ENCODE results near the gene LPO.
A peak's percentile ranks its signal among the peaks of the same experiment; 100 is the strongest.

DNA sequence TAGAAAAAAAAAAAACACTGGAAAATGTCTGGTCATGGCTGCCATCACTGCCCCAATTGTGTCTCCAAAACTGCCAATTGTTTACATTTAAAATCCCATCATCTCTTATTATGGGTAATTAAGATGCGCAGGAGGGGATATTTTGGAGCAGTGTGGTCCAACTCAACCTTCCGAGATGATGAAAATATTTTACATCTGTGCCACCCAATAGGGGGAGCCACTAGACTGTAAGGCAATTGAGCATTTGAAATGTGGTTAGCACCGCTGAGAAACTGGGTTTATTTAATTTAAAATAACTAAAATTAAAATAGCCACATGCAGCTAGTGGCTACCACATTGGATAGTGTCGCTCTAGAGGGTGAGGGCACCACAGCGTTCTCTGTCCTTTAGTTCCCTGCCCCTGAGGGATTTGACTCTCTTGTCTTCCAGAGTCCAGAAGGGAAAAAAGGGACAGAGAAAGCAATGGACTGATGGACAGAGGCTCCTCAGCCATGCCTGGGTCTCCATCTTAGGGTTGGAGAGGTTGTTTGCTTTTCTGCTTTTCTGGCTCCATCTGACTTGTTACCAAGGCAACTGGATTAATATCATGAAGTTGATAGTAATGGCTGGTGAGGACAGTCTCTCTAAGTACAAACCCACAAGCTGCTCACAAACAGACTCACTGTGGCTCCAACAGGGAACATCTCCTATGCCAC is 38.9 kb downstream of the LPO start:
- TF ChIP-seq CTCF (IDR thresholded peaks at IDR 0.05) (peak in 1 of 7 experiments; percentile 11), POLR2A (IDR thresholded peaks at IDR 0.05) (no peak), EP300 (IDR thresholded peaks at IDR 0.05) (no peak), POLR2AphosphoS5 (IDR thresholded peaks at IDR 0.05) (no peak)
